Endothelial cell of umbilical vein (primary cell): ENCODE measurements around the gene DYNC1H1. TPM values are rescaled to one million over a fixed set of nuclear protein-coding genes. Genes with fewer than 3 reads are reported as not detected.

Source experiments
- BruUV-seq: library from RNA; stranded (reverse); fragments of 400-500 nt; replicated peaks from 2 replicates; lab custom pipeline; 2021; lab: Mats Ljungman, UMichigan
- CTCF ChIA-PET: fragments of 300-600, 350-600 bp; sonication (Branson Sonifier 250); formaldehyde crosslinking; loops from one replicate; lab custom pipeline; 2021; ENCODE audit warnings: antibody characterized with exemption, inconsistent platforms; lab: Charles Lee
- POLR2A ChIA-PET: fragments of 300-600, 350-600 bp; sonication (Branson Sonifier 250); formaldehyde crosslinking; loops from one replicate; lab custom pipeline; 2021; ENCODE audit warnings: antibody characterized with exemption, inconsistent platforms; lab: Charles Lee
- DNase-seq: peaks from one replicate; pipeline ENCODE4 v3.0.0-alpha.2; 2011; ENCODE audit warnings: low read depth, low spot score
- FAIRE-seq: peaks from 2 replicates; lab custom pipeline; 2011; peaks lifted over from hg19 to GRCh38; lab: Jason Lieb, UNC
- H2AFZ ChIP-seq: 2 replicates; pipeline ENCODE4 v1.6.0; 2012; ENCODE audit warnings: low read depth, low read length, control low read depth, inconsistent platforms
- H3K27ac ChIP-seq: 2 replicates; pipeline ENCODE4 v1.5.1; 2011; ENCODE audit warnings: low read depth, mild to moderate bottlenecking, control low read depth, low read length, moderate library complexity; ENCODE audit not compliant: insufficient read depth
- H3K27me3 ChIP-seq, 2 experiments: 2 replicates each; pipeline versions ENCODE4 v1.6.0 to v1.6.1; 2011; ENCODE audit warnings: low read length in 2 of 2, mixed read lengths in 1 of 2; ENCODE audit not compliant: control insufficient read depth in 2 of 2, insufficient read depth in 2 of 2
- H3K36me3 ChIP-seq, 2 experiments: 2 replicates in 1 of 2; 3 replicates in 1 of 2; pipeline ENCODE4 v1.5.1; 2011; ENCODE audit warnings: low read length in 2 of 2, mild to moderate bottlenecking in 1 of 2, moderate library complexity in 1 of 2; ENCODE audit not compliant: control insufficient read depth in 2 of 2, insufficient read depth in 2 of 2; ENCODE audit errors: extremely low read depth in 1 of 2
- H3K4me1 ChIP-seq: 3 replicates; pipeline ENCODE4 v1.5.1; 2011; ENCODE audit warnings: mild to moderate bottlenecking, low read length; ENCODE audit not compliant: control insufficient read depth, insufficient read depth; ENCODE audit errors: extremely low read depth
- H3K4me2 ChIP-seq: 2 replicates; pipeline ENCODE4 v1.6.1; 2011; ENCODE audit warnings: low read length, control low read depth, mixed read lengths; ENCODE audit not compliant: insufficient read depth
- H3K4me3 ChIP-seq, 3 experiments: fragments of 200-600 bp in 1 of 3; sonication (generic), shearing (Covaris generic) in 1 of 3; replicated peaks in 1 of 3; 2 replicates each; pipeline ENCODE4 v1.5.1; 2011 to 2016; ENCODE audit warnings: control low read depth in 3 of 3, low read length in 3 of 3, mild to moderate bottlenecking in 2 of 3, inconsistent platforms in 1 of 3, low read depth in 1 of 3, moderate library complexity in 1 of 3; ENCODE audit not compliant: insufficient read depth in 1 of 3
- H3K79me2 ChIP-seq: 2 replicates; pipeline ENCODE4 v1.6.0; 2012; ENCODE audit warnings: low read length, inconsistent platforms; ENCODE audit not compliant: control insufficient read depth, insufficient read depth
- H3K9ac ChIP-seq: replicated peaks from 2 replicates; pipeline ENCODE3; 2011; ENCODE audit warnings: low read length, control low read depth; ENCODE audit not compliant: insufficient read depth; ENCODE audit errors: extremely low read depth
- H3K9me1 ChIP-seq: replicated peaks from 3 replicates; pipeline ENCODE4 v1.6.0; 2011; ENCODE audit warnings: mild to moderate bottlenecking, low read length; ENCODE audit not compliant: control insufficient read depth, insufficient read depth; ENCODE audit errors: extremely low read depth
- H3K9me3 ChIP-seq: replicated peaks from 2 replicates; pipeline ENCODE4 v1.5.1; 2012; ENCODE audit warnings: low read length, inconsistent platforms; ENCODE audit not compliant: control insufficient read depth, insufficient read depth
- H4K20me1 ChIP-seq: replicated peaks from 2 replicates; pipeline ENCODE3; 2011; ENCODE audit warnings: mild to moderate bottlenecking, low read length; ENCODE audit not compliant: control insufficient read depth, insufficient read depth; ENCODE audit errors: extremely low read depth
- EZH2 ChIP-seq: IDR thresholded peaks from 2 replicates; pipeline ENCODE4 v1.6.1; 2012; ENCODE audit warnings: borderline replicate concordance, low read depth, mild to moderate bottlenecking, moderate library complexity, low read length, inconsistent platforms; ENCODE audit not compliant: severe bottlenecking
- FOS ChIP-seq: IDR thresholded peaks from 2 replicates; pipeline ENCODE4 v1.6.1; 2011; ENCODE audit warnings: mild to moderate bottlenecking, low read length, moderate library complexity, borderline replicate concordance; ENCODE audit not compliant: insufficient read depth
- GATA2 ChIP-seq: IDR thresholded peaks from 2 replicates; pipeline ENCODE4 v1.7.0; 2011; ENCODE audit warnings: low read depth, mild to moderate bottlenecking, moderate library complexity, mixed read lengths, low read length; ENCODE audit not compliant: insufficient read length, insufficient read depth
- JUN ChIP-seq: IDR thresholded peaks from 2 replicates; pipeline ENCODE4 v1.6.1; 2011; ENCODE audit warnings: borderline replicate concordance, low read depth; ENCODE audit not compliant: insufficient read length, insufficient read depth
- MYC ChIP-seq: IDR thresholded peaks from one replicate; pipeline ENCODE4 v1.6.1; 2011; ENCODE audit warnings: mild to moderate bottlenecking, low read depth, low read length
- POLR2A ChIP-seq: IDR thresholded peaks from 2 replicates; pipeline ENCODE4 v1.6.1; 2012; ENCODE audit warnings: low read depth, mild to moderate bottlenecking, control low read depth, low read length
- POLR2AphosphoS5 ChIP-seq: IDR thresholded peaks from 2 replicates; pipeline ENCODE4 v1.6.1; 2012; ENCODE audit warnings: low read depth, mild to moderate bottlenecking, control low read depth, low read length, moderate library complexity; ENCODE audit not compliant: insufficient read depth
- dilution Hi-C: fragments of 300-500 bp; cut with MboI; formaldehyde crosslinking; loops from one replicate; pipeline ENCODE4 v1.15.0; 2019; ENCODE audit warnings: low sequenced_read_pairs; ENCODE audit not compliant: extremely low pct_ligation_motif_present
- intact Hi-C: fragments of 100-400 bp; cut with micrococcal nuclease; formaldehyde crosslinking; loops from one replicate; pipeline ENCODE4 v1.10.0; 2022
- polyA plus RNA-seq, 4 experiments: library from polyadenylated mRNA; depleted of rRNA in 3 of 4; stranded (reverse) in 3 of 4; unstranded in 1 of 4; fragments of >200 nt; gene quantifications; 2 replicates each; pipeline versions ENCODE4 v1.2.1 to v1.2.3, GENCODE V29; 2011 to 2012; ENCODE audit warnings: missing spikeins in 1 of 4
- total RNA-seq: library from RNA; stranded (reverse); gene quantifications from 2 replicates; pipeline ENCODE4 v1.2.3, GENCODE V29; 2021
- TF ChIP-seq, protein P1 (sequence below), 2 donors: IDR thresholded peaks; 1 replicate in 1 of 2; 2 replicates in 1 of 2; pipeline ENCODE4 v1.5.1; 2011; ENCODE audit warnings: low read length in 2 of 2, mild to moderate bottlenecking in 2 of 2, moderate library complexity in 2 of 2, control low read depth in 1 of 2, inconsistent platforms in 1 of 2, low read depth in 1 of 2; ENCODE audit not compliant: insufficient read depth in 1 of 2; ENCODE audit errors: extremely low read depth in 1 of 2
- TF ChIP-seq, protein P2 (sequence below): IDR thresholded peaks from 2 replicates; pipeline ENCODE4 v1.6.1; 2011; ENCODE audit not compliant: insufficient read depth, insufficient read length

Gene DYNC1H1
- total and polyA plus RNA-seq, 2 donors (not counting 3 experiments of a cell fraction or from before 2014, with no cell fraction given) = 254 to 648 TPM

DNA sequence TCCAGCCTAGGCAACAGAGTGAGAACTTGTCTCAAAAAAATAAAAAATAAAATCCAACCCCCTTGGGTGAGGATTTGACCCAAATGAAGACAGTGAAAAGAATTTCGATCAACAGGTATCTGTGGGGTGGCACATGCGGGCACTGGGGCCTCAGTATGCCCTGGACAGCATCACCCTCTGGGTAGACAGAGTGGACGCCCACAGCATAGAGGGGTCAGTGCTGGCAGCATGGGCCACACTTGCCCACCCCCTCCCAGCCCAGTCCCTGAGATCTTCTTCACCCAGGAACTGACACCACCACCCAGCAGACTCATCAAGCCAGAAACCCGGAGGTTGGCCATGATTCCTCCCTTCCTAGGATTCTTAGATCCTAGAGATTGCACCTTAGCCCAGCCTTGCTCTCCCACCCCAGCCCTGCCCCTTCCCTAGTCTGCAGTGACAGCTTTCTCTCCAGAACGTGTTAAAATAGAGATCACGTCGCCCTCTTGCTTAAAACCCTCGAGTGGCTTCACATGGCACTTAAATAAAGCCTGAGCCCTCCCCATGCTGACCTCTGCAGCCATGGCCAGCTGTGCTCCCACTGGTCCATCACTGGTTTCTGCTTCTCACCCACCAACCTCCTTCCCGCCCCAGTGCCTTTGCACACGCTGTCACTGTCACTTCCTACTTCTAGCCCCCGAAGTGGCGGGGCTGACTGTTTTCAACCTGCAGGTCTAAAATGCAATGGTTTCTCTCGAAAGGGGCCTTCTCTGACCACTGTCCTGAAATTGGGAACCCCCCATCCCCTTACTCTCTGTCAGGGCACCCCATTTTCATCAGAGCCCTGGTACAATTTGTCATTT, 26.2 kb upstream of the DYNC1H1 start:
- no peak for DNase-seq
- Histone ChIP-seq H3K9me1 (no peaks in the 10 kb centered on the region), H3K79me2 (no peaks in the 10 kb centered on the region), H3K4me2 (no peak overlapping the region), H3K27me3 (peaks cover 2 to 3% of the 10 kb centered on the region in 2 experiments), H3K9me3 (no peaks in the 10 kb centered on the region), H4K20me1 (no peaks in the 10 kb centered on the region), H3K36me3 (no peaks in the 10 kb centered on the region), H2AFZ (no peak overlapping the region), H3K4me1 (no peaks in the 10 kb centered on the region), H3K9ac (no peak overlapping the region), H3K27ac (no peak overlapping the region), H3K4me3 (no peak overlapping the region)
- CTCF ChIA-PET = interaction anchor here (1.5 kb wide), 1 partner anchor 167 kb away, joined by 3 read pairs; no protein-coding TSS in a partner anchor
- dilution Hi-C loops = no loop called here
- POLR2A ChIA-PET = no interaction called here
- no TSS peak for BruUV-seq
- TF ChIP-seq, protein P1, sequence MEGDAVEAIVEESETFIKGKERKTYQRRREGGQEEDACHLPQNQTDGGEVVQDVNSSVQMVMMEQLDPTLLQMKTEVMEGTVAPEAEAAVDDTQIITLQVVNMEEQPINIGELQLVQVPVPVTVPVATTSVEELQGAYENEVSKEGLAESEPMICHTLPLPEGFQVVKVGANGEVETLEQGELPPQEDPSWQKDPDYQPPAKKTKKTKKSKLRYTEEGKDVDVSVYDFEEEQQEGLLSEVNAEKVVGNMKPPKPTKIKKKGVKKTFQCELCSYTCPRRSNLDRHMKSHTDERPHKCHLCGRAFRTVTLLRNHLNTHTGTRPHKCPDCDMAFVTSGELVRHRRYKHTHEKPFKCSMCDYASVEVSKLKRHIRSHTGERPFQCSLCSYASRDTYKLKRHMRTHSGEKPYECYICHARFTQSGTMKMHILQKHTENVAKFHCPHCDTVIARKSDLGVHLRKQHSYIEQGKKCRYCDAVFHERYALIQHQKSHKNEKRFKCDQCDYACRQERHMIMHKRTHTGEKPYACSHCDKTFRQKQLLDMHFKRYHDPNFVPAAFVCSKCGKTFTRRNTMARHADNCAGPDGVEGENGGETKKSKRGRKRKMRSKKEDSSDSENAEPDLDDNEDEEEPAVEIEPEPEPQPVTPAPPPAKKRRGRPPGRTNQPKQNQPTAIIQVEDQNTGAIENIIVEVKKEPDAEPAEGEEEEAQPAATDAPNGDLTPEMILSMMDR (IDR thresholded peaks at IDR 0.05; ENCODE audit: extremely low read depth in 1 of 2, insufficient read depth in 1 of 2, low read depth in 1 of 2, low read length in 2 of 2) = no peak
- TF ChIP-seq EZH2 = no peak
- TF ChIP-seq MYC = no peak
- TF ChIP-seq, protein P2, sequence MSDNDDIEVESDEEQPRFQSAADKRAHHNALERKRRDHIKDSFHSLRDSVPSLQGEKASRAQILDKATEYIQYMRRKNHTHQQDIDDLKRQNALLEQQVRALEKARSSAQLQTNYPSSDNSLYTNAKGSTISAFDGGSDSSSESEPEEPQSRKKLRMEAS = no peak
- no peak for TF ChIP-seq JUN
- TF ChIP-seq FOS = no peak
- no peak for TF ChIP-seq GATA2
- TF ChIP-seq POLR2A = no peak
- TF ChIP-seq POLR2AphosphoS5 = no peak
- intact Hi-C loops = no loop called here
- FAIRE-seq = no peak
